GM19099 (cell line): Measurements from ENCODE around the gene ECPAS.

Source experiments
- POLR2A ChIP-seq: IDR thresholded peaks from 3 replicates; pipeline ENCODE4 v1.6.1; 2011; ENCODE audit warnings: low read depth; ENCODE audit not compliant: insufficient read length; ENCODE audit errors: extremely low read depth

ECPAS gene

DNA sequence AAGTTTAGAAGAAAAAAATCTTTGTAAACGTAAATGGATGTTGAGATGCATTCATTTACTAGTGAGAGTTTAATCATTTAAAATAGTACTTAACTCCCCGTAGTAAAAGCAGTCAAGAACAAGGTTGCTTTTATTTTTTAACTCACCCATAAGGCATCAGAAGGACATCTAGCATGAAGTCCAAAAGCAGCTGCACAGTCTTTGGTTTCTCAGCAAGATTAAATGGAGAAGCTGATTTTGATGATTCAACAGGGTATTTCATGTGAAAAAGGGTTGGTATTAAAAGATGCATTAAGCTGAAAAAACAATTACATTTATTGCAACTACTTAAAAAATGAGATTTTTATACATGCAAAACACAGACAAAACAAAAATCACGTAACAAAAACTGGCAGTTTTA is 44.0 kb downstream of the ECPAS start:
- no peak for TF ChIP-seq POLR2A

DNA sequence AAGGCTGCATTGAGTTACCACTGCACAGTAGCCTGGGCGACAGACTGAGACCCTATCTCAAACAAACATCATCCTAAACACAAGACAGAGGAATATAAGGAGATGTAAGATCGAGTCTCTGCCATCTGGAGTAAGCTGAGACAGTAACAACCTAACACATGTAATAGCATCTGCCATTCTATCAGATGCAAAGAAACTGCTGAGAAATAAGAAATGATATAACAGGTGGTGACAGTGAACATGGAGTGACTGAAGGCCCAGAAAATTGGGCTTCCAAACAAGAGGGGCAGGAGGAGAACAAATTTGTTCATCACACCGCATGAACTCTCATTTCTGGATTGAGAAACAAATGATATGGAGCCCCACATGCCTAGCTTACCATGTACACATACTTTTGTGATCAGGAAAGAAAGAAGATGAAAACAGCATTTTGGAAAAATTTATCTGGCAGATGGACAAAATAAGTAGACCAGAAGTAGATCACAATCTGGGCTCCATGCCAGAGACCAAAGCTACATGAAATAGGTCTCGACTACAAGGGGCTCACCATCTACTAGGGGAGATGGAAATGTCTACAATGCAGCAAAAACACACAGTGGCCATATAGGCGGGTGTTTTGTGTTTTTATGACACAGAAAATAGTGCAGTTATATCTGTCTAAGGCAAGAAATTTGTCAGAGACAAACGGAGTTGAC is 45.5 kb downstream of the ECPAS start:
- no peak for TF ChIP-seq POLR2A

DNA sequence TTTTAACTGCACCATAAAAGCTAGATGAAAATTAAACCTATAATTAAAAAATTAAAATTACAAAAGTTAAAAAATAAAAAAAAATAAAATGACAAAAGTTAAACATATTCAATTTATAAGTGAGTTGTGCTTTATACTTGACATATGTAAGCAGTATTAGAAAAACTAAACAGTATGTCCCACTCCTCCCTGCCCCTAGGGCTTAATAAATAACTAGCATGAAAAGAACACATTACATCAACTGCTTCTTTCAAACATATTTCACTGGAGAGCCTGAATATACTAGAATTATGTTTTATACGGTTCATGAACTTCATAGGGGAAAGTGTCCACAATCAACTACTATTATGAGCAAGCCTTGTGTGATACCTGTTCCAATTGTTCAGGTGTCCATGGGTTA is 47.6 kb downstream of the ECPAS start:
- TF ChIP-seq POLR2A = no peak

DNA sequence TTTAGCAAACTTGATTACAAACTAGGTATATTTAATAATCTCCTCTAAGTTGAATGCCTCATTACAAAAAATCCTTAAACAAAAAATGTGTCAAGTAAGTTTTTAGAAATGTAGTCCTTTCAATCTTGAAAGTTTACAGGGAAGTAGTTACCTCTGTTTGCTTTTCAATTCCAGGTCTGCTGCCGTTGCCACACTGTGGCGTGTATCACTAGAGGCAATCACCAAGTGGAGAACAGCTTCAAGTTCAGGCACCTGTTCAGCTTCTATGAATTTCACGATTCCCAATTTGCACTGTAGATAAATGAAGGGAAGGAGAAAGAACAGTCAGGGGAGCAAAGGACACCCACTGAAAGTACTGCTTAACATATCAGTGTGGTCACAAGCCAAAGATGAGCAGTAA is 51.1 kb downstream of the ECPAS start:
- TF ChIP-seq POLR2A = no peak

DNA sequence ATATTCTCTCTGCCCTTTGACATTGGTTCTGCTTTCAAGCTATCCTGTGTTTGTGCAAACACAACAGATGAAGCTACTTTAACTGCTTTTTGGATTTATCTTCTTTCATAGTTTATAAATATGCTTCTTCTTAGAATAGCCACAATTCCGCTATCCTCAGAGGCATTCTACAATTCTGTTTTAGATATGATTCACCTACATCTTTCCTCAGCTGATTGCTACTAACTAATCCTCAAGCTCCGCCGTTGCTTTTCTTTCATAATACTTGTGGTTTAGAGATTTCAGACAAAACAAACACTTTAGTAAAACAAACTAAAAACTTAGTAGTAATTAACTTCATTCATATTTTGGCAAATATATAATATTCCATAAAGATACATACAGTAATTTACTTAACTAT is 52.5 kb downstream of the ECPAS start:
- TF ChIP-seq POLR2A = no peak

DNA sequence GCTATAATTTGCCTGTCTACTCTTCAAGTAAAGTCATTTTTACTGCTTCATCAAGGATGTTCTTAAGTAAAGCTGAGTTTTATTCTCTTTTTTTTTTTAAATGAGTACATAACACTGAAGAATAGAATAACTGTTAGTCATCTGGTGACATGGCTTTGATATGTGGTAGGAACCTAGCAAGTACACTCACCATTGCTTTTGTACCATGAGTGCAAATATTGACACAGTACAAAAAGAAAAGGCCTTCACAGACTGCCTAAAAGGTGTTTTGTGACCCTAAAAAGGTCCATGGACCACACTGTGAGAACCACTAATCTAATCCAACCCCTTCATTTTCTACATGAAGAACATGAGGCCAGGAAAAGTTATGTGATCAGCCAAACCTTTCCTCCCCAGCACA is 55.0 kb downstream of the ECPAS start:
- no peak for TF ChIP-seq POLR2A

DNA sequence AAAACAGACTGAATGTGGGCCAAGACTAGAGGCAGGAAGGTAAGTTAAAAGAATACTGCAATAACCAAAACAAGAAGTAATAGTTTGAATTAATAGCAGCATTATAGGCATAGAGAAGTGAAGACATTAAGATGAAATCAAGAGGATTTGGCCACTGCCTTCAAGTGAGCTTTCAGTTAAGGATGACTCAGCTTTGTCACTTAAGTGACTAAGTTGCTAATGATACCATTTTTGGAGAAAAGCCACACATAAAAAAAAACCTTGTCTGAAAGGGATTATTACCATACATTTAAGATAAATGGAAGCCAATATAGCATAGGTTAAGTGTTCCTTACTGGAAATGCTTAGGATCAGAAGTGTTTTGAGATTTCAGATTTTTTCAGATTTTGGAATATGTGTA is 57.0 kb downstream of the ECPAS start:
- TF ChIP-seq POLR2A = no peak

DNA sequence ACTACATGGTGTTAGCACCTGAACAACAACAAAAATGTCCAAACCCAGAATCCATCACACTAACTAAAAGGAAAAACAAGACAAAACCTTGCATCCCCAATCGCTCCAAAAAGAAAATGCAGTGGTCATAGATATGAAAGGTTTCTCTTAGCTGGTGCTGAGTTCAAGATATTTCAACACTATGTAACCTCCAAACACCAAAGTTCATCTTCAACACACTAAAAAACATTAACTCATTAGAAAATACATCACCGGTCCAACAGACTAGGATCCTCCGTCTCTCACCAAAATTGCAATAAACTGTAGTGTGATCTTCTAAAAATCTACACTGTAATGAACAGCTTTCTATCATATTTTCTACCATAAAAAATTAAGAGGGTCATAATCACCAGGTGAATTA is 60.8 kb downstream of the ECPAS start:
- TF ChIP-seq POLR2A = no peak

DNA sequence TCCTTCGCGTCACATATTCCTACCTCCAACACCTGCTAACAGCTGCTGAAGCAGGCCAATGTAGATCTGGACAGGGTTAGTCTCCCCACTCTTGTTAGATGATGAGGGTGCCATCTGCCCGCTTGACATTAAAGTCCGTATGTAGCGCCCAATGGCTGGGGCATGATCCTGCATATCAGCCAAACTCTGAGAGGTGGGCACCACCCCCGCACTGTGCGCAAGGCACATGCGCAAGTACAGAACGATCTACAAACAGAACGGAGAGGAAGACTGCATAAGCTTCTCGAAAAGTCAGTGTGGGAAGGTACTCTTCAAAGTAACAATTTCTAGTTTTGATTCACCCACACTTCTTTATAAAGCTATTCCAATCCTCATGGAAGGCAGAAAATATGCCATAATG is 69.8 kb downstream of the ECPAS start:
- no peak for TF ChIP-seq POLR2A

DNA sequence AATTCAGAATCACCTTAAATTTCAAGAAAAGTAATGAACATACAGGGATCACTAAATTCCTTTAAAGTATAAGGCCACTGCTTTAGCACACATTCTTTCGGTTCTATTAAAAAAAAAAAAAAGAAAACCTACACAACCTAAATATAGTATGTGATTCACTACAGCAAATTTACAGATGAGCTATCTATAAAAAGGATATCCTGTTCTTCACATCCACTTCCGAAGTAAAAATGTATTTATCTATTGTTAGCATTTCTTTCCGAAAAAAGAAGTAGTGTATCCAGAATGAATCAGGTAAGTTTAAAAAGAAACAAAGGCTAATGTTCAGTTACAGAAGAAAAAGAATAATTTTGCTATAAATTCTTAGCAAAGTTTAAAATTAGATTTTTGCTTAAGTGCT is 70.2 kb downstream of the ECPAS start:
- TF ChIP-seq POLR2A = no peak

DNA sequence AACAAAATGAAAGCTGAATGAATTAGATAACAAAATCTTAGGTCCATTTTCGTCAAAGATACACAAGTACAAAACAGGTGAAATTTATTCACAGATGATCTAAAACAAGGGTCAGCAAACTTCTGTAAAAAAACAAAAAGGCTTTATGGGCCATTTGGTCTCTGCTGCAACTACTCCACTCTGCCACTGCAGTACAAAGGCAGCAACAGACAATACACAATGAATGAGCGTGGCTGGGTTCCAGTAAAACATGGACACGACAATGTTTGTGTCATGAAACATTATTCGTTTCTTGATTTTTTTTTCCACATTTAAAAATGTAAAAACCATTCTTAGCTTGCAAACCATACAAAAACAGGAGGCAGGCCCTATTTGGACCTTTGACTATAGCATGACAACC is 71.9 kb downstream of the ECPAS start:
- TF ChIP-seq POLR2A = no peak

DNA sequence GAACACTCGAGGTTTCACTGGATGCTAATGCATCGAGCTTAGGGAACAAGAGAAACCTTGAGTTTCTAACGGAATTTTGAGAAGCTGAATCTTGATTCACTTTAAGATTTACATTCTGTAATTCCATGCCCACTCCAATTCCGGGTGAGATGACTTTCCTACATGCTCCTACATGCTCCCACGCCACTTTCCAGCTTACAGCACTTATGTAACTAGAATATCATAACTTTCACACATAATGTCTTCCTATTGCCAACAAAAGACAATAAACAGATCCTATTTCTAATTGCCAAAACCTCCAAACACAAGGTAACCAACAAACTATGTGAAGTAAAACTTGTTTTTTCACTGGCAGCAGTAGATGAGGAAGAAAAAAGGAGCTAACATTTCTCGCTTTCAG is 72.9 kb downstream of the ECPAS start:
- no peak for TF ChIP-seq POLR2A

DNA sequence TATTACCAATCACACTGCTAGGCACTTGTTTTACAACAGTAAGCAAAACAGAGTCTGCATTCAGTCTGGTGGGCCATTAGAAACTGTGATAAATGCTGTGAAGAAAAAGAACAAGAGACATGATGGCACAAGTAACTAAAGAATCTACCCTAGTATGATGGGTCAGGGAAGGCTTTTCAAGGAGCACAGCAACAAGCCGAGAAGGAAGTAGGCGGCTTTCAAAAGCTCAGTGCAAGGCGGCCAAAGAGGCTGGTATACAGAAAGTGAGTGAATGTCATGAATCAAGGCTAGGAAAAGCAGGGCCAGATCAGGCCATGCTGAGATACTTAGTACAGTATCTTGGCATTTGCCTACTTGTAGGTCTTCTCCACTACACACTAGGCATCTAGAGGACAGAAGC is 76.4 kb downstream of the ECPAS start:
- no peak for TF ChIP-seq POLR2A

DNA sequence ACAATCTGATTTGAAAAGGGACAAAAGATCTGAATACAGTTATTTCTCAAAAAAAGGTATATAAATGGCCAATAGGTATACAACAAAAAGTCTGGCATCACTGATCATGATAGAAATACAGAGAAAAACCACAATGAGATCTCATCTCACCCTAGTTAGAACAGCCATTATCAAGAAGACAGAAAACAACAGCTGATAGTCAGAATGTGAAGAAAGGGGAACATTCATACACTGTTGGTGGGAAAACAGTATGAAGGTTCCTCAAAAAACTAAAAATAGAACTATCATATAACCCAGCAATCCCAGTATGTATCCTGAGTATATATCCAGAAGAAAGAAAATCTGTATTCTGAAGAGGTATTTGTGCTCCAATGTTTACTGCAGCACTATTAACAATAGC is 78.5 kb downstream of the ECPAS start:
- TF ChIP-seq POLR2A = no peak

DNA sequence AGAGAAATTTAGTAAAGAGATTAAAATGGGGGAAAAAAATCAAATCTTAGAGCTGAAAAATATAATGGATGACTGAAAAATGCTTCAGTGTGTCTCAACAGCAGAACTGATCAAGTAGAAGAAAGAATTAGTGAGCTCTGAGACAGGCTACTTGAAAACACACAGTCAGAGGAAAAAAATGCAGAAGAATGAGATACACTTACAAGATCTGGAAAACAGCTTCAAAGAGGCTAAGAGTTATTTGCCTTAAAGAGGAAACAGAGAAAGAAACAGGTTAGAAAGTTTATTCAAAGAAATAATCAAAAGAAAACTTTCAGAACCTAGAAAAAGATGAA is 83.7 kb downstream of the ECPAS start:
- TF ChIP-seq POLR2A = no peak

DNA sequence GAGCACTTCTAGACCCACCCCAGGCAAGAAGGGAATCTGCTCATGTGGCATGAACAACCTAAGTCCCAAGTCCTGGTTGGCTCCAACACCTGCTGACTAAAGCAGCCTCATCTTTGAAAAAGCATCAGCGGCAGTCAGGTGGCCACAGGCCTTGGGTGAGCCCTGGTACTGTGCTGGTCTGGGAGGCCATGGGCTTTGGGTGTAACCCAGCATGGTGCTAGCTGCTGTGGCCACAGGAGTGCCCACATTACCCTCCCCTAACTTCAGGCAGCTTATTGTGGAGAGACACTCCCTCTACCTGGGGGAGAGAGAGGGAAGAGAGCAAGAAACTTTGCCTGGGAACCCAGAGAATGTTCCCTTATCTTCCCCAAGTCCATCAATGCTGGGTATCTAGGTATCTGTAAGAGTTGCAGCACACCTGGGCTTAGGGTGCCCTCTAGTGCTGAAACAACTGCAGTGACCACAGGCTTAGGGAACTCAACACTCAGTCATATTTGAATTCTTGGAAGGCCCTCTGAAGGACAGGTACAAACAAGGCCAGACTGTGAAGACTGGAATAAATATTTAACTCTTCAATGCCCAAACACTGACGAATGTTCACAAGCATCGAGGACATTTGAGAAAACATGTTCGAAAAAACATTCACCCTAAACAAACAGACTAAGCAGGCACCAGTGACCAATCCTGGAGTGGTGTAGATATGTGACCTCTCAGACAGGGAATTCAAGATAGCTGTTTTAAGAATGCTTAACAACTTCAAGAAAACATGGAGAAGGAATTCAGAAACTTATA is 84.2 kb downstream of the ECPAS start:
- no peak for TF ChIP-seq POLR2A
